Heart left ventricle (tissue), 16 donors: ENCODE data around the gene TUBA4A. TPM values are rescaled to one million over a fixed set of nuclear protein-coding genes. Genes with fewer than 3 reads are reported as not detected.

Source experiments
- ATAC-seq, 4 donors: fragments of 200-7000 bp; cut with Tn5 transposase; one replicate each; pipeline ENCODE4 v1.9.1; 2020 to 2022; ENCODE audit warnings: moderate library complexity in 4 of 4, mild to moderate bottlenecking in 3 of 4, moderate number of reproducible peaks in 1 of 4
- DNase-seq, 5 donors: peaks; one replicate each; pipeline ENCODE4 v3.0.0-alpha.2; 2020
- H3K27ac ChIP-seq, 12 donors: fragments of 200-600 bp; sonication (generic) in 4 of 12; one replicate each; pipeline versions ENCODE4 v1.5.0 to v1.8.0; 2016 to 2022; ENCODE audit warnings: mild to moderate bottlenecking in 2 of 12
- H3K27me3 ChIP-seq, 9 donors: fragments of 200-600 bp; sonication (generic) in 2 of 9; one replicate each; pipeline versions ENCODE4 v1.5.1 to v1.8.0; 2016 to 2022; ENCODE audit warnings: mild to moderate bottlenecking in 3 of 9
- H3K36me3 ChIP-seq, 9 donors: fragments of 200-600 bp; sonication (generic) in 2 of 9; one replicate each; pipeline versions ENCODE4 v1.5.0 to v1.8.0; 2018 to 2022; ENCODE audit warnings: mild to moderate bottlenecking in 2 of 9
- H3K4me1 ChIP-seq, 12 donors: fragments of 200-600 bp; sonication (generic) in 4 of 12; one replicate each; pipeline versions ENCODE4 v1.5.0 to v1.8.0; 2016 to 2022; ENCODE audit warnings: mild to moderate bottlenecking in 3 of 12
- H3K4me3 ChIP-seq, 12 donors: fragments of 200-600 bp; sonication (generic) in 4 of 12; one replicate each; pipeline versions ENCODE4 v1.5.0 to v1.8.0; 2017 to 2022; ENCODE audit warnings: mild to moderate bottlenecking in 9 of 12, moderate library complexity in 4 of 12
- H3K9me3 ChIP-seq, 12 donors: fragments of 200-600 bp; sonication (generic) in 4 of 12; one replicate each; pipeline versions ENCODE4 v1.5.0 to v1.8.0; 2016 to 2022; ENCODE audit warnings: mild to moderate bottlenecking in 1 of 12
- CTCF ChIP-seq, 12 donors: fragments of 200-600 bp; sonication (generic) in 4 of 12; IDR thresholded peaks; one replicate each; pipeline versions ENCODE4 v1.5.0 to v1.8.0; 2018 to 2022; ENCODE audit warnings: antibody characterized with exemption in 12 of 12, mild to moderate bottlenecking in 5 of 12
- POLR2A ChIP-seq, 2 donors: fragments of 450-650 bp; IDR thresholded peaks; one replicate each; pipeline ENCODE4 v1.6.1; 2017; ENCODE audit warnings: antibody characterized with exemption in 2 of 2, mild to moderate bottlenecking in 2 of 2, moderate library complexity in 2 of 2
- WGBS, 4 donors: extraction: QIAGEN DNeasy Blood & Tissue Kit in 2 of 4; methylation state at CpG; one replicate each; pipeline versions ENCODE4 v1.1.5 to v1.1.7; 2013 to 2018; 5-methylcytosine and 5-hydroxymethylcytosine counted together
- intact Hi-C, 10 donors: fragments of 100-400 bp; cut with DNase I; formaldehyde crosslinking; loops; one replicate each; pipeline versions ENCODE4 v1.11.1 to v1.14.2; 2022
- polyA plus RNA-seq, 2 donors: library from polyadenylated mRNA; stranded (reverse); fragments of 200-250 nt; gene quantifications; one replicate each; pipeline ENCODE4 v1.2.3, GENCODE V29; 2013
- total RNA-seq, 9 donors: library from RNA; depleted of rRNA in 2 of 9; stranded (reverse); fragments of >200 nt in 2 of 9; fragmentation: NEBNext Ultra II Directional in 3 of 9; extraction: Animal tissue kit (Norgen Biotek cat#: 25700) in 3 of 9; gene quantifications; one replicate each; pipeline versions ENCODE4 v1.1.0 to v1.2.4, GENCODE V29; 2016 to 2023
- donor health status: ischemic (EF 13 %, LVEDD 7.1; RV severe dilation, severe dysfunction).
- donor health status: healthy with polysubstance abuse.
- donor health status: DM: no; HTN: yes; CAD: no.
- donor health status: DM: no; HTN: no; CAD: no.
- donor health status: ischemic (EF 25% LVEDD 6.9; RV normal size, moderate dysfunction).
- donor health status: ischemic (EF 25% LVEDD 5.7; RV mildly dilated, moderate dysfunction).
- donor health status: healthy.
- donor health status: DM: yes; HTN: yes; CAD: no.
- donor health status: ischemic (EF 35%, LVEDD 5.7; RV mildly dilated, moderate dysfunction).
- donor health status: nonischemic (EF 11% LVEDD 7.7; RV severe dilation, severe dysfunction).
- donor health status: DM: yes; HTN: yes; CAD: no.
- donor health status: PGD.
- donor health status: ischemic (EF 29% LVEDD 5.4; RV normal size, mild dysfunction).
- donor health status: nonischemic (EF 23%, LVEDD 6.1; RV moderate dilation, normal function).

Gene TUBA4A
- total and polyA plus RNA-seq, 11 donors: 137 to 381 (median 193) TPM

- Histone ChIP-seq H3K9me3 (no peaks in the 10 kb centered on the region), H3K27ac (peak overlapping the region in 11 of 12 donors; percentile 95 to 99 (median 97)), H3K27me3 (no peaks in the 10 kb centered on the region), H3K4me1 (peaks cover 3 to 51% (median 26%) of the 10 kb centered on the region in 12 donors), H3K36me3 (peaks cover 2 to 63% (median 54%) of the 10 kb centered on the region in 9 donors), H3K4me3 (peak overlapping the region; percentile 80 to 92 (median 88))
- intact Hi-C loops: loop anchor here in 4 of 10 donors (2.0 to 10.0 kb wide), 4 partner anchors 51 to 69 kb away; partner anchors contain the start of genes CNPPD1 (in 2 of the 4), RETREG2 (in 1 of the 4) and SLC23A3 (in 1 of the 4)
- no peak for TF ChIP-seq CTCF (IDR thresholded peaks at IDR 0.05)
- no peak for TF ChIP-seq POLR2A (IDR thresholded peaks at IDR 0.05)
- no peak for DNase-seq
- WGBS, 4 donors: 14 to 46% (median 38%) methylated on average over 3 to 7 of the region's 7 CpGs
- ATAC-seq: no peak
Observed at GRCh38 chr2:219228041-219228910, 25.4 kb downstream of the TUBA4A start.

- no peak for ATAC-seq
- Histone ChIP-seq H3K27me3 (no peaks in the 10 kb centered on the region), H3K4me3 (no peak overlapping the region), H3K4me1 (peaks cover 3 to 37% (median 18%) of the 10 kb centered on the region in 12 donors), H3K36me3 (peaks cover 5 to 74% (median 69%) of the 10 kb centered on the region in 9 donors), H3K27ac (peak overlapping the region in 1 of 12 donors; percentile 32), H3K9me3 (no peaks in the 10 kb centered on the region)
- intact Hi-C loops: loop anchor here in 2 of 10 donors (5.0 to 10.0 kb wide), 2 partner anchors 51 to 72 kb away; partner anchors contain the start of genes CNPPD1 (in 1 of the 2), RETREG2 (in 1 of the 2) and SLC23A3 (in 1 of the 2)
- no peak for DNase-seq
- no peak for TF ChIP-seq CTCF (IDR thresholded peaks at IDR 0.05)
- no peak for TF ChIP-seq POLR2A (IDR thresholded peaks at IDR 0.05)
- WGBS, 4 donors: 82 to 90% (median 87%) methylated on average over 3 of the region's 3 CpGs
Observed at GRCh38 chr2:219225350-219225749, 28.4 kb downstream of the TUBA4A start.

- DNase-seq (no peak), ATAC-seq (no peak)
- no peak overlapping the region for H3K4me3 ChIP-seq
- intact Hi-C loops: loop anchor here in 1 of 10 donors (10.0 kb wide), 1 partner anchor 49 kb away; the partner anchor contains the start of genes CNPPD1, RETREG2 and SLC23A3
- TF ChIP-seq CTCF (IDR thresholded peaks at IDR 0.05) (no peak), POLR2A (IDR thresholded peaks at IDR 0.05) (no peak)
- H3K4me1 ChIP-seq: peaks cover 9 to 43% (median 27%) of the 10 kb centered on the region in 12 donors
- H3K9me3 ChIP-seq: no peaks in the 10 kb centered on the region
- H3K27ac ChIP-seq: no peak overlapping the region
- H3K36me3 ChIP-seq: peaks cover 5 to 83% (median 73%) of the 10 kb centered on the region in 9 donors
- 90 to 94% (median 92%) methylated on average over 24 to 31 of the region's 31 CpGs for WGBS, 4 donors
- H3K27me3 ChIP-seq: no peaks in the 10 kb centered on the region
Observed at GRCh38 chr2:219223831-219224610, 29.7 kb downstream of the TUBA4A start.
